ENCODE results near the gene EML5. TPM values are rescaled to one million over a fixed set of nuclear protein-coding genes. Genes with fewer than 3 reads are reported as not detected.
"Not testable (repeated sequence)": the region's sequence is repeated elsewhere in the genome, so short reads cannot be mapped to it uniquely, and the experiment has no call there.

EML5 gene
- total and polyA plus RNA-seq, 9 donors = 0.38 to 1.7 (median 0.85) TPM

DNA sequence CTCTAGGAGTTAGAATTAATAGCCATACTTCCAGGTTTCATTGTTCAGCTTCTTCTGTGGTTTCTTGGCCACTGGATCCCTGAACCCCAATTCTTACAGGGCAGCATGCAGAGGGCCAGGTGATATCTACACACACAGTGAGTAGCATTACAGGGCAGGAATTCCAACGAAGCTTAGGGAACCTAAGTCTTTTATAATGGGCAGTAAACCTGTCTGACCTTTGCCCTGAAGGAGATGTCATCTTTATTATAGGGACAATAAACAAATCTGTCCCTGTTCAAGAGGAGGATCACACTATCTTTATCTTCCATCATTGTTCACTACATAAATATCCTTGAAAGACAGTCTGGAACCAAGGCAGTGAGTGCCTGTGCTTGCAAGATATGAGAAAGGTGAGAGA is 11.7 kb upstream of the EML5 start:
- Histone ChIP-seq H3K9me3 (replicated peaks; ENCODE audit: control insufficient read depth, low read depth, low read length) (no peaks in the 10 kb centered on the region), H3K4me1 (ENCODE audit: control insufficient read depth, insufficient read depth, low read length) (no peaks in the 10 kb centered on the region), H3K36me3 (ENCODE audit: control insufficient read depth, insufficient read depth, low read length) (no peaks in the 10 kb centered on the region), H3K27ac (ENCODE audit: low read length) (no peak overlapping the region), H3K4me3 (ENCODE audit: low read length) (no peak overlapping the region), H3K27me3 (ENCODE audit: control insufficient read depth, insufficient read depth, low read length) (no peaks in the 10 kb centered on the region)
- no peak for DNase-seq
- WGBS (ENCODE audit: insufficient coverage) = no CpG with 5 or more reads among the region's 1 CpG

DNA sequence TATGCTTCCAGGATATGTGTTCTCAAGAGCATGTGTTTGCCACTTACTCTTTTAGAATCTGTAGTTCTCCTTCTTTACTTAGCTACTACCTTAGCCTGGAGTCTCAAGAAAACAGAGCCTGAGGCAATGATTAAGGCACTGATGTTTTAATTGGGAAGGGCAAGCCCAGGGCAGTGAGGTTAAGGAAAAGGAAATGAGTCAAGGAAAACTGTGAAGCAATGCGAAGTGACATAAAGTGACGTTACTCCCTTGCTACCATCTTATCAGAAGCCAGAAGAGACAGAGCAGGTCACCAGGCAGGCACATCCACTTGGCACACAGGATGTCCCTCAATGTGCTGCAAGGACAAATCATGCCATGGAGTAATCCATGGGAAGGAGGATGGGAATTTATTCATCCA is 11.3 kb upstream of the EML5 start:
- H3K27ac ChIP-seq (ENCODE audit: low read length) = no peak overlapping the region
- H3K27me3 ChIP-seq (ENCODE audit: control insufficient read depth, insufficient read depth, low read length) = no peaks in the 10 kb centered on the region
- H3K9me3 ChIP-seq (replicated peaks; ENCODE audit: control insufficient read depth, low read depth, low read length) = no peaks in the 10 kb centered on the region
- no peak for DNase-seq
- H3K4me3 ChIP-seq (ENCODE audit: low read length) = no peak overlapping the region
- 100% methylated on average over 1 of the region's 2 CpGs for WGBS (ENCODE audit: insufficient coverage)
- H3K36me3 ChIP-seq (ENCODE audit: control insufficient read depth, insufficient read depth, low read length) = no peaks in the 10 kb centered on the region
- no peaks in the 10 kb centered on the region for H3K4me1 ChIP-seq (ENCODE audit: control insufficient read depth, insufficient read depth, low read length)

DNA sequence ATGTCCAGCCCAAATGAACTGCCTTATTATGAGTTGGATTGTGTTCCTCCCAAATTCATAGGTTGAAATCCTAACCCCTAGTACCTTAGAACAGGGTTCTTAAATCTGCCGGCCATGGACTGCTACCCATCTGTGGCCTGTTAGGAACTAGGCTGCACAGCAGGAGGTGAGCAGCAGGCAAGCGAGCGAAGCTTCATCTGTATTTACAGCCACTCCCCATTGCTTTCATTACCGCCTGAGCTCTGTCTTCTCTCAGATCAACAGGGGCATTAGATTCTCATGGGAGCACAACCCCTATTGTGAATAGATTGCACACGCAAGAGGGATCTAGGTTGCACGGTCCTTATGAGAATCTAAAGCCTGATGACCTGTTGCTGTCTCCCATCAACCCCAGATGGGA is 9.8 kb upstream of the EML5 start:
- no peak overlapping the region for H3K4me3 ChIP-seq (ENCODE audit: low read length)
- H3K36me3 ChIP-seq (ENCODE audit: control insufficient read depth, insufficient read depth, low read length) = no peaks in the 10 kb centered on the region
- no peak for DNase-seq
- WGBS (ENCODE audit: insufficient coverage) = 69% methylated on average over 5 of the region's 6 CpGs
- H3K27me3 ChIP-seq (ENCODE audit: control insufficient read depth, insufficient read depth, low read length) = no peaks in the 10 kb centered on the region
- H3K27ac ChIP-seq (ENCODE audit: low read length) = no peak overlapping the region
- no peaks in the 10 kb centered on the region for H3K9me3 ChIP-seq (replicated peaks; ENCODE audit: control insufficient read depth, low read depth, low read length)
- no peaks in the 10 kb centered on the region for H3K4me1 ChIP-seq (ENCODE audit: control insufficient read depth, insufficient read depth, low read length)

DNA sequence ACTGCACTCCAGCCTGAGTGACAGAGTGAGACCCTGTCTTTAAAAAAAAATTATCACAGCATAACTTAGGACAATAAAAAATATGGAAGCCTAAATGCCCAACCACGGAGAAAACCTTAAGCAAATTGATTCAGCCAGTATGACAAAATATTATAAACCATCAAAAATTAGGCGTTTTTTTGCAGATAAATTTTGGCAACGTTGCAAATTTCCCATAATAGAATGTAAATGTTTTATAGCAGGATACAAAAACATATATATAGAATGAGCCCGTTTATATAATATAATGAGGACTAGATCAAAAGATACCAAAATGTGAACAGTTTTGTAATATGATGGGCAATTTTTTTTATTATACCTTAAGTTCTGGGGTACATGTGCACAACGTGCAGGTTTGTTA is 6.8 kb upstream of the EML5 start:
- H3K27me3 ChIP-seq (ENCODE audit: control insufficient read depth, insufficient read depth, low read length) = no peaks in the 10 kb centered on the region
- no CpG with 5 or more reads among the region's 5 CpGs for WGBS (ENCODE audit: insufficient coverage)
- H3K36me3 ChIP-seq (ENCODE audit: control insufficient read depth, insufficient read depth, low read length) = no peaks in the 10 kb centered on the region
- no peaks in the 10 kb centered on the region for H3K9me3 ChIP-seq (replicated peaks; ENCODE audit: control insufficient read depth, low read depth, low read length)
- H3K27ac ChIP-seq (ENCODE audit: low read length) = no peak overlapping the region
- no peak overlapping the region for H3K4me3 ChIP-seq (ENCODE audit: low read length)
- no peaks in the 10 kb centered on the region for H3K4me1 ChIP-seq (ENCODE audit: control insufficient read depth, insufficient read depth, low read length)
- no peak for DNase-seq

DNA sequence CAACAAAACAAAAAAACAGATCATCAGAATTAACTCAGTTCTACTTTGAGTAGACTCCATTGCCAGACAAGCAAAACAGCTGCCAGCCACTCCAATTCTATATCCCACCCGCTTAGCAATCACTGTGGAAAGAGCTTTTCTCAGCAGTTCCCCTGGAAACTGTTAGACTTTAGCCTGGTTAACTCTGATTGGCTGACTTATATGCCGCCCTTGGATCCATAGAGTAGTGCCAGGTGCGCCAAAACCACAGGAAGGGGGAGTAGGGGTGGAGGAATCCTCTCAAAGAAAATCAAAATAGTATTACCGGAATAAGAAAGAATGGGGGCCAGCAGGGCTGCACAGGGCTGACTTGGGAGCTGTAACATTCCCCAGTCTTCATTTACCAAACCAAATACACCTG is 5.4 kb upstream of the EML5 start:
- peaks cover 4% of the 10 kb centered on the region for H3K4me1 ChIP-seq (ENCODE audit: control insufficient read depth, insufficient read depth, low read length)
- H3K9me3 ChIP-seq (replicated peaks; ENCODE audit: control insufficient read depth, low read depth, low read length) = no peaks in the 10 kb centered on the region
- no peaks in the 10 kb centered on the region for H3K36me3 ChIP-seq (ENCODE audit: control insufficient read depth, insufficient read depth, low read length)
- H3K27ac ChIP-seq (ENCODE audit: low read length) = no peak overlapping the region
- peaks cover 4% of the 10 kb centered on the region for H3K27me3 ChIP-seq (ENCODE audit: control insufficient read depth, insufficient read depth, low read length)
- no peak for DNase-seq
- H3K4me3 ChIP-seq (ENCODE audit: low read length) = no peak overlapping the region
- 17% methylated on average over 1 of the region's 4 CpGs for WGBS (ENCODE audit: insufficient coverage)

DNA sequence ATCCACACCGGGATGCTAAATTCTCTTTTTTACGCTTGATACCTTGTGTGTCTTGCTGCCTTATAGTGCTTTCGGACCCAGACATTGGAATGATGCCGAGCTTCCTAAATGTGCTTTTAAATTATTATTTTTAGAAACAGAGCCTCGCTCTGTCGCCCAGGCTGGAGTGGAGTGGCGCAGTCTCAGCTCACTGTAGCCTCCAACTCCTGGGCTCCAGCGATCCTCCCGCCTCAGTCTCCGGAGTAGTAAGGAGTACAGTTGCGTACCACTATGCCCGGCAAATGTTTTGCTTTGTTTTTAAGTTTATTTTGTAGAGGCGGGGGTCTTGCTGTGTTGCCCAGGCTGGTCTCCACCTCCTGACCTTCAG is 489 bp upstream of the EML5 start:
- WGBS (ENCODE audit: insufficient coverage) = 93% methylated on average over 3 of the region's 13 CpGs
- peaks cover 12% of the 10 kb centered on the region for H3K4me1 ChIP-seq (ENCODE audit: control insufficient read depth, insufficient read depth, low read length)
- no peaks in the 10 kb centered on the region for H3K9me3 ChIP-seq (replicated peaks; ENCODE audit: control insufficient read depth, low read depth, low read length)
- H3K27me3 ChIP-seq (ENCODE audit: control insufficient read depth, insufficient read depth, low read length) = peaks cover 18% of the 10 kb centered on the region
- no peaks in the 10 kb centered on the region for H3K36me3 ChIP-seq (ENCODE audit: control insufficient read depth, insufficient read depth, low read length)
- H3K27ac ChIP-seq (ENCODE audit: low read length) = peak overlapping the region; percentile 7
- peak overlapping the region; percentile 61 for H3K4me3 ChIP-seq (ENCODE audit: low read length)
- DNase-seq = peak; percentile 1

DNA sequence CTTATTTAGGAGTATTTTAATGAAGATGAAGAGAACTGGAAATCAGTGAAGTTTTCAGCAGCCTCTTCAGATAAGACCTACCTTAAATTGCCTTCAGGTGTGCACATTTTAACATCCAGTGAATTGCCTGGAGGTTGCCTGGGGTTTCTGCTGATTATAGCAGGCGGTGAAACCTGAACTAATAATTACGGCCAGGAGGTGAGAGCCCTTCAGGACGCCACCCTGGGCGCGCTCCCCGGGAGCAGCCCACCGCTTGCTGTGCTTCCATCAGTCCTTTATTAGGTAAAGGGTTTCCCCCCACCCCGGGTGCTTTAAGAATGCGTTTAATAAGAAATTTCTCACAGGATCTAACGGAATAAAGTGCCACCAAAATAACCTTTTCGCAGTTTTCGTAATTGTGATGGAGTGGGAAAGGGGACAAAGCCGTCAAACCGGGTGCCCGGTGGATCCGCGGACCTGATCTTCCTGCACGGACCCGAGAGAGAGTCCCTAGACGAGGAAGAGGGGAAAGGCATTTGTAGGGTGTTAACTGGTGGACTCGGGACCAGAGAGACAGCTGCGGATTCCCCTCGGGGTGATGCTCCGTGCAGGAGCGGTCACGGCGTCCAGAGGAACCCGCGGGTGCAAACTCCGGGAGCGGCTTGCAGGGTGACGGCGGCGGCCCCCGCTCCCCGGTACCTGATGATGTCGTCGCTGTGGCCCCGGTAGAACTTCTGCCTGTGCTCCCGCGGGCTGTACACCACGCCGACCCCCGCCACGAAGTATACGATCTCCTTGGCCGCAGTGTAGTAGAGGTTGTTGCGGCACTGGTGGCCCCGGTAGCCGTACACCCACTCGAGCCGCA is 902 bp downstream of the EML5 start:
- peak; percentile 13 for DNase-seq
- 2% methylated on average over 41 of the region's 52 CpGs for WGBS (ENCODE audit: insufficient coverage)
- Histone ChIP-seq H3K27me3 (ENCODE audit: control insufficient read depth, insufficient read depth, low read length) (peaks cover 18% of the 10 kb centered on the region), H3K9me3 (replicated peaks; ENCODE audit: control insufficient read depth, low read depth, low read length) (no peaks in the 10 kb centered on the region), H3K4me1 (ENCODE audit: control insufficient read depth, insufficient read depth, low read length) (peaks cover 12% of the 10 kb centered on the region), H3K4me3 (ENCODE audit: low read length) (peak overlapping the region; percentile 52), H3K27ac (ENCODE audit: low read length) (no peak overlapping the region), H3K36me3 (ENCODE audit: control insufficient read depth, insufficient read depth, low read length) (no peaks in the 10 kb centered on the region)

DNA sequence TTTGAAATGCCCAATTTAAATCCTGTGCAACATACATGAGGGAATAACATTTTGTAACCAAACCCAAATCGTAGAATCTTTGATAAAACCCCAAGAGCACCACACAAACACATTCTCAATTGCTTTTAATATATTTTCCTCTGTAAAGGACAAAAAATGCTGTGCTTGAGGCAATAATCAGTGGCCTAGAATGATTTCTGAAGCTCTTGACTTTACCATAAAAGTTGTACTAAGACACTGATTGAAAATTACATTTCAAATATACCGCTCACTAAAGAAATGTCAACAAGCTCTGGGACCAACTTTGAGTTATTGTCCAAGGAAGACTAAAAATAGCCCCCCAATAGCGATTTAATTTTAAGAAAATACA is 1.5 kb downstream of the EML5 start:
- no peaks in the 10 kb centered on the region for H3K9me3 ChIP-seq (replicated peaks; ENCODE audit: control insufficient read depth, low read depth, low read length)
- H3K27me3 ChIP-seq (ENCODE audit: control insufficient read depth, insufficient read depth, low read length) = peaks cover 18% of the 10 kb centered on the region
- no peak overlapping the region for H3K27ac ChIP-seq (ENCODE audit: low read length)
- no CpG with 5 or more reads among the region's 3 CpGs for WGBS (ENCODE audit: insufficient coverage)
- H3K4me3 ChIP-seq (ENCODE audit: low read length) = no peak overlapping the region
- no peak for DNase-seq
- H3K4me1 ChIP-seq (ENCODE audit: control insufficient read depth, insufficient read depth, low read length) = peaks cover 12% of the 10 kb centered on the region
- no peaks in the 10 kb centered on the region for H3K36me3 ChIP-seq (ENCODE audit: control insufficient read depth, insufficient read depth, low read length)

DNA sequence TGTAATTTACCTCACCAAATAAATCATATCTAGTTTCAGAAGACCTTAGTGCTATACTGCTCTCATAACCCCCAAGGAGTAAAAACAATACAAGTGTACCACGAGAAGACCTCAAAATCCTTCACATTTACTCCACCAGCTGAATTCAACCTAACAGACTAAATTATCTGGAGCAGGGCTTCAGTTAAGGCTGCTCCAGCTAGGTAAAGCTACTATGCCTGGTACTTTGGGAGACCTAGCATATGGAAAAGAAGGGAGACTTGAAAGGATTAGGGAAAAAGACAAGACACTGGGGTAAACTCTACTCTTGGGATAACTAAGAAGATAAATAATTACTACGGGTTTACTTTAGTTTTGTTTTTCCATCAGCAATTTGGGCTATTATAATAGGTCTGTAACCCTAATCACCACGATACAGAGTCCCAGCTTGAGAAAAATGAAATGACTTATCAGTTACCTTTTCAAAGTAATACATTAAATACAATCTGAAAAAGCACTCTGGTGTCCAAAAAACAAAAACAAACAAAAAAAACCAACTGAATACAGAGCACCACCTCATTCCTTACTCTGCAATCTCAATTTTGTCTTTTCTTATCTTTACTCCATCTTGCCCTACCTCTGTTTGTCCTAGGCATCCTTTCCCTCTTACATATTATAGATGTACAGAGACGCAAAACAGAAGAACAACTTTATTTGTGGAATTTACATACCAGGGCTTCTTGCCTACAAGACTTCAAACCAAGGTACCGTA is 2.1 kb downstream of the EML5 start:
- Histone ChIP-seq H3K4me1 (ENCODE audit: control insufficient read depth, insufficient read depth, low read length) (peaks cover 12% of the 10 kb centered on the region), H3K36me3 (ENCODE audit: control insufficient read depth, insufficient read depth, low read length) (no peaks in the 10 kb centered on the region)

DNA sequence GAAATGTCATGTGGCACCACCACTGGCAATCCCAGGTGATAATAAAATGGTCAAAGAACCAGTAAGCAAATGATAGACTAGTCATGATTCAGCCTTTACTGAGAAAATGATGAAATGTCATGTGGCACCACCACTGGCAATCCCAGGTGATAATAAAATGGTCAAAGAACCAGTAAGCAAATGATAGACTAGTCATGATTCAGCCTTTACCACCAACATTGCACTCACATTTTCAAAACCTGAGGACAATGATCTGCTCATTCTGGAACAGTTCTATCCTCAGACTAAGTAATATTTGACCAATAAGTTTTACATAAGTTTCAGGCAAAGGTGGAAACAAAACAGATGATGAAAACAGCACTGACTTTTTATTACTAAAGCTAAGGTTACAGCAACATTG is 3.2 kb downstream of the EML5 start:
- H3K4me1 ChIP-seq (ENCODE audit: control insufficient read depth, insufficient read depth, low read length) = peaks cover 12% of the 10 kb centered on the region
- not testable (repeated sequence) for H3K27ac ChIP-seq (ENCODE audit: low read length); DNase-seq; H3K9me3 ChIP-seq (replicated peaks; ENCODE audit: control insufficient read depth, low read depth, low read length); H3K36me3 ChIP-seq (ENCODE audit: control insufficient read depth, insufficient read depth, low read length); H3K4me3 ChIP-seq (ENCODE audit: low read length)
- H3K27me3 ChIP-seq (ENCODE audit: control insufficient read depth, insufficient read depth, low read length) = peaks cover 18% of the 10 kb centered on the region

More for the DNA sequence above, 2.1 kb downstream of the EML5 start:
- no peak for DNase-seq
- Histone ChIP-seq H3K4me3 (ENCODE audit: low read length) (no peak overlapping the region), H3K9me3 (replicated peaks; ENCODE audit: control insufficient read depth, low read depth, low read length) (no peaks in the 10 kb centered on the region), H3K27ac (ENCODE audit: low read length) (no peak overlapping the region), H3K27me3 (ENCODE audit: control insufficient read depth, insufficient read depth, low read length) (peaks cover 18% of the 10 kb centered on the region)
- WGBS (ENCODE audit: insufficient coverage) = no CpG with 5 or more reads among the region's 5 CpGs
